ENCODE results near the gene SMIM23.

Gene SMIM23

DNA sequence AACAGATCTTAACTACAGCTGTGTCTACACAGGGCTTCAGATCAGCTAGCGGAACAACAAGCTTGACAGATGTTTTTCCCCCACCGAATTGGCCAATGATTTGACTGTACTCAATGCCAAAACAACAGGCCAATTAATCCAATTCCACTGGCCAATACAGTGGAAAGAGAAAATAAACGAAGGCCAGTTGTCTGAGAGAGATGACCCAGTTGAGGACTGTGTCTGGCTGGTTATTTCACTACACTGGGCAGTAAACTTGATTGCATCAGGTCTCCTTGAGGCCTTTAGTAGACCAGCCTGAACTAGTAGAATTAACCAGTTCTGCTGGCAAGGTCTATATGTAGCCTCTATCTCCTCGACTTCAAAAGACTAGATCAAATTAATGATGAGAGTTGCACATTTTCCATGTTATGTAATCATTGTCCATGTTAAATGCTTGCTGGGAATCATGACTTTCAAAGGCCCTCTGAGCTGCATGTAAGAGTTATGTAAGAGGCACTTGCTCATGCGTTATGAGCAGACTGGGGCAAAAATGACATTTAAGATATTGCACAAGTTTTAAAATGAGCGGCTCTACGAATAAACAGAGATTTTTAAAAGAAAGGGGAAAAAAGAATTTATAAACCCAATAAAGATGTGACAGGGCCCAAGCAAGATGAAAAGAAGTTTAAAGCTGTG lies 28.3 kb downstream of the SMIM23 start:
- no peak for DNase-seq (ENCODE audit: low read depth in 2 of 2)

GRCh38 chr5:171816666-171817065 lies 31.0 kb downstream of the SMIM23 start:
- DNase-seq (ENCODE audit: low read depth in 2 of 2): no peak

DNA sequence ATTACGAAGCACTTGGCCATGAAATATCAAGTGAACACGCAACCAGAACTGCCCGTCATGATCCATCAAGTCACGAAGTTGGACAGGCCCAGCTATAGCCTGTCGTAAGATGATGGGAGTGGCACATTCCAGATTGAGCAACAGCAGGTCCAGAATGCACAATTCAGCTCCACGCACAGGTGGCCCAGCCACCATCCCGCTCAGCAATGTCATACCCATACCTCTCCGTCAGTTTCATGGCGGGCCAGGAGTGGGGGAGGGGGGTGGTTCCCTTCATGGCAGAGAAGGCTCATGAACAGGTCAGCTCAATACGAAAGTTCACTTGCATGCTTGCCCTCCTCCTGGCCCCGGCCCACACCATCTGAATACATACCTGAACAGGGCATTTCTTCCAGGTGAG lies 34.9 kb downstream of the SMIM23 start:
- no peak for DNase-seq (ENCODE audit: low read depth in 2 of 2)

- DNase-seq (ENCODE audit: low read depth in 2 of 2): no peak
Measured at GRCh38 chr5:171821286-171821685, 35.7 kb downstream of the SMIM23 start.

- no peak for DNase-seq (ENCODE audit: low read depth in 2 of 2)
Measured at GRCh38 chr5:171823269-171823668, 37.7 kb downstream of the SMIM23 start.

- no peak for DNase-seq (ENCODE audit: low read depth in 2 of 2)
Measured at GRCh38 chr5:171825051-171825450, 39.4 kb downstream of the SMIM23 start.

DNA sequence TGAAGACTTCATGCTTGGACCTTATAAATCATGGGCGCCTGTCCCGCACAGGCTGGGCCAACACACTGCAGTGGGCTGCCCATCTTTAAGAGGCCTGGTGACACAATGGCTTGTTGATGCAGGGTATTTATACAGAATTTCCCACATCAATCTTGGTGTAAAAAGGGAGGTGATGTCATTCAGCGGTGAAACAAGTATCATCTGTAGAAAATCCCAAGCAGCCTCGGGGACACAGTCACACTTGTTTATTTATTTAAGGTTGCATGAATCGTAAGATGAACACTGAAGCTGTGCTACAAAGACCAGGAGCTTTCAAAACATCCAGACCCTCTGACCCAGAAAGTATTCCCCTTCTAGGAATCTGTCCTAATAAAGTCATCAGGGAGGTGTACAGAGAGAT lies 40.5 kb downstream of the SMIM23 start:
- no peak for DNase-seq (ENCODE audit: low read depth in 2 of 2)

GRCh38 chr5:171827162-171827561 lies 41.5 kb downstream of the SMIM23 start:
- DNase-seq (ENCODE audit: low read depth in 2 of 2): no peak

GRCh38 chr5:171830686-171831085 lies 45.1 kb downstream of the SMIM23 start:
- DNase-seq (ENCODE audit: low read depth in 2 of 2): no peak

- DNase-seq (ENCODE audit: low read depth in 2 of 2): no peak
Measured at GRCh38 chr5:171832775-171833174, 47.2 kb downstream of the SMIM23 start.

DNA sequence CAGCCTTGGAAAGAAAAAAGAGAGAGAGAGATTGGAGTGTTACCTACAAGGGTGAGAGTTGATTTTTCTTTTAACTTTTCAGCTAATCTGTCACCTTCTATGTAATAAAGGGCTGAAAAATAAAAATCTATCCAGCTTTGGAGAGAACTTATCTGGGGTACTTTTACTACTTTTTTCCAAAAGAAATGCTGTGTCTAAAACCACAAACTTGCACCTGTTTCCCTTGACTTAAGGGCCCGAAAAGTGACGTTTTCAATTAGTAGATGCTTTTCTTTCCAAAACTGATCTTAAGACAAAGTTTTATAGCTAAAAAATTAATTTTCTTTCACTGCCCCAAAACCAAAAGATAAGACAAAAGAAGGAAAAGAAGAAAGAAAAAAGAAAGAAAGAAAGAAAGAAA lies 48.8 kb downstream of the SMIM23 start:
- no peak for DNase-seq (ENCODE audit: low read depth in 2 of 2)

- no peak for DNase-seq (ENCODE audit: low read depth in 2 of 2)
Measured at GRCh38 chr5:171835066-171835465, 49.4 kb downstream of the SMIM23 start.

GRCh38 chr5:171837522-171837921 lies 51.9 kb downstream of the SMIM23 start:
- no peak for DNase-seq (ENCODE audit: low read depth in 2 of 2)

DNA sequence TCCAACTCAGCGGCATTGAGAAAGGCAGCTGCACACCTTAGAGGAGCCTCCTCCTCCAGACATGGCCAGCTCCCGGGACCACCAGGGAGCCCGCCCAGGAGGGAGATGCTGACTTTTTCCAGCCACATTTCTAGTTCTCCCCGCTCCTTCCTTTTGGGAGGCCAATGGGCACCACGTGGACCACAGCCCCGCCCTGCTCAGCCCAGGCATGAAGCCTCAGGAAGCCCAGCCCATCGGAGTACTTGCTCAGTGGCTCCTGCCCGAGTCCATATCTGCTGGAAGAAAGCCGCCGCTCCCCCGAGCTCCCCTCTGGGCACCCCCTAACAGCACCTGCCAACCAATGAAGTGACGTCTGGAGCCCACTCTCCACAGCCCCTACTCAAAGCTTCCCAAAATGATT lies 52.4 kb downstream of the SMIM23 start:
- no peak for DNase-seq (ENCODE audit: low read depth in 2 of 2)

GRCh38 chr5:171839112-171839511 lies 53.5 kb downstream of the SMIM23 start:
- DNase-seq (ENCODE audit: low read depth in 2 of 2): no peak

GRCh38 chr5:171840066-171840465 lies 54.4 kb downstream of the SMIM23 start:
- no peak for DNase-seq (ENCODE audit: low read depth in 2 of 2)

Data from fibroblast of skin of left biceps (primary cell).